HG03457 (cell line): ENCODE data around the gene HOXC9.

ENCODE experiments used
- ATAC-seq: cut with Tn5 transposase; IDR thresholded peaks from one replicate; pipeline ENCODE4 v1.9.1; 2021; ENCODE audit warnings: moderate number of reproducible peaks; ENCODE audit not compliant: unreplicated experiment

HOXC9 gene

GRCh38 chr12:53986686-53987483 lies 13.1 kb upstream of the HOXC9 start:
- ATAC-seq: no peak

GRCh38 chr12:53987787-53988230 lies 12.2 kb upstream of the HOXC9 start:
- no peak for ATAC-seq

- ATAC-seq: no peak
Observed at GRCh38 chr12:53988541-53989226, 11.3 kb upstream of the HOXC9 start.

GRCh38 chr12:53989227-53990113 lies 10.5 kb upstream of the HOXC9 start:
- no peak for ATAC-seq

- ATAC-seq: no peak
Observed at GRCh38 chr12:53990311-53991076, 9.5 kb upstream of the HOXC9 start.

- no peak for ATAC-seq
Observed at GRCh38 chr12:53991077-53991460, 8.9 kb upstream of the HOXC9 start.

GRCh38 chr12:53992377-53992889 lies 7.5 kb upstream of the HOXC9 start:
- ATAC-seq: no peak

GRCh38 chr12:53993162-53994008 lies 6.6 kb upstream of the HOXC9 start:
- ATAC-seq: no peak

- no peak for ATAC-seq
Observed at GRCh38 chr12:53994009-53994263, 6.0 kb upstream of the HOXC9 start.

- no peak for ATAC-seq
Observed at GRCh38 chr12:53994264-53995001, 5.5 kb upstream of the HOXC9 start.

GRCh38 chr12:53995002-53995377 lies 5.0 kb upstream of the HOXC9 start:
- ATAC-seq: no peak

GRCh38 chr12:53995378-53996239 lies 4.4 kb upstream of the HOXC9 start:
- ATAC-seq: no peak

GRCh38 chr12:53996240-53997203 lies 3.4 kb upstream of the HOXC9 start:
- no peak for ATAC-seq

- ATAC-seq: no peak
Observed at GRCh38 chr12:53997204-53998109, 2.5 kb upstream of the HOXC9 start.

- no peak for ATAC-seq
Observed at GRCh38 chr12:53998110-53998899, 1.7 kb upstream of the HOXC9 start.
